Uterus (tissue), 4 donors: ENCODE results near the gene HSPA1L. TPM values are rescaled to one million over a fixed set of nuclear protein-coding genes. Genes with fewer than 3 reads are reported as not detected.

Experiments
- DNase-seq, 2 donors: peaks; one replicate each; pipeline ENCODE4 v3.0.0-alpha.2; 2019 to 2020
- H3K27ac ChIP-seq, 2 donors: fragments of 200-600 bp; sonication (generic); 1 replicate in 1 of 2; 2 replicates in 1 of 2; pipeline ENCODE4 v1.5.1; 2016 to 2018
- H3K27me3 ChIP-seq, 2 donors: fragments of 200-600 bp; sonication (generic); one replicate each; pipeline ENCODE4 v1.5.1; 2018 to 2019; ENCODE audit warnings: control low read depth in 1 of 2
- H3K36me3 ChIP-seq, 2 donors: fragments of 200-600 bp; sonication (generic); one replicate each; pipeline ENCODE4 v1.5.1; 2019; ENCODE audit warnings: control low read depth in 1 of 2
- H3K4me1 ChIP-seq, 2 donors: fragments of 200-600 bp; sonication (generic); one replicate each; pipeline ENCODE4 v1.5.1; 2018 to 2019; ENCODE audit warnings: control low read depth in 1 of 2
- H3K4me3 ChIP-seq, 2 donors: fragments of 200-600 bp; sonication (generic); 1 replicate in 1 of 2; 2 replicates in 1 of 2; pipeline ENCODE4 v1.5.1; 2018 to 2019; ENCODE audit warnings: mild to moderate bottlenecking in 1 of 2
- H3K9me3 ChIP-seq, 2 donors: fragments of 200-600 bp; sonication (generic); one replicate each; pipeline ENCODE4 v1.5.1; 2019; ENCODE audit warnings: control low read depth in 1 of 2
- POLR2A ChIP-seq, 2 donors: fragments of 450-650 bp; IDR thresholded peaks; one replicate each; pipeline ENCODE4 v1.6.1; 2016; ENCODE audit warnings: antibody characterized with exemption in 2 of 2, mild to moderate bottlenecking in 1 of 2, moderate library complexity in 1 of 2
- intact Hi-C: fragments of 100-400 bp; cut with DNase I; formaldehyde crosslinking; loops from one replicate; pipeline ENCODE4 v1.15.1; 2023; ENCODE audit warnings: low total_unique reads
- total RNA-seq, 4 donors: library from RNA; depleted of rRNA in 3 of 4; stranded (reverse); fragments of >200 nt in 3 of 4; gene quantifications; one replicate each; pipeline versions ENCODE4 v1.1.0 to v1.2.4, GENCODE V29; 2014 to 2023
- TF ChIP-seq, protein P1 (sequence below), 4 experiments: fragments of 200-600 bp in 2 of 4; fragments of 450-650 bp in 2 of 4; sonication (generic) in 2 of 4; IDR thresholded peaks; one replicate each; pipeline ENCODE4 v1.5.1; 2016 to 2019; ENCODE audit warnings: antibody characterized with exemption in 4 of 4, mild to moderate bottlenecking in 2 of 4, moderate library complexity in 1 of 4
- donor health status: DM: yes; HTN: yes; CAD: no.

HSPA1L gene
- total RNA-seq, 4 donors from 2014 or later: 0.59 to 4.6 (median 2.3) TPM

DNA sequence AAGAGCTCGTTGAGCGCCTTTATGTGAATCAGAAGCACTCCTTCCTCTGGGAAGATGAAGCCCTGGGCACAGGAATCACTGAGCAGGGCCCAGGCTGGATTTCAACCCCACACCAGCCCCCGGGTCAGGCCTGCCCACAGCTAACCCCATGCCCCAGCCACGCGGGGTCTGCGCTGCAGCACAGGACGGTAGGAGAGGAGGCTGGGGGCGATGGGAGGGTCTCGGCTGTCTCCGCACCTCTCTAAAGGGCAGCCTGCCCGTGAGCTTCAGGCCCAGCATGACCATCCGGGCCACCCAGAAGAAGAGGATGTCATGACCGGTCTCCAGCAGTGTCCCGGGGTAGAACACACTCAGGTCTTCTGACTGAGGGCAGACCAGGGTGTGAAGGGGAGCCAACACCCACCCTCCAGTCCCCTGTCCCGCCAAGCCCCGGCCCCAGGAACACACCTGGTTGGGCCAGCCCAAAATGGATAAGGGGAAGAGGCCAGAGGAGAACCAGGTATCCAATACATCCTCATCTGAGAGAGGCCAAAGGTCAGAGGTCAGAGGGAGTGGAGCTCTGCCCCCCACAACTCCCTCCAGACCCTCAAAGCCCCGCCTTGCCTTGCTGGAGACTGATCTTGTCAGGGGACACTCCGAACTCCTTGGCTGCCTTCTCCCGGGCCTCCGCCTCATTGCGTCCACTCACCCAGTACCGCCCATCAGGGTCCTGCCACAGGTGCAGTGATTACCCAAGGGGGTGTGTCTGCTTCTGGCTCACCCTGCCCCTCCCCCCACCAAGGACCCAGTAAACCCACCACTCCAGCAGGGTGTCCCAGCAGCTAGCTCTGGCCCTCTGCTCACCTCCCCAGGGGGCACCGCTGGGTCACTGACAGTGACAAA is 33.6 kb downstream of the HSPA1L start:
- no peaks in the 10 kb centered on the region for H3K36me3 ChIP-seq
- intact Hi-C loops: no loop called here

DNA sequence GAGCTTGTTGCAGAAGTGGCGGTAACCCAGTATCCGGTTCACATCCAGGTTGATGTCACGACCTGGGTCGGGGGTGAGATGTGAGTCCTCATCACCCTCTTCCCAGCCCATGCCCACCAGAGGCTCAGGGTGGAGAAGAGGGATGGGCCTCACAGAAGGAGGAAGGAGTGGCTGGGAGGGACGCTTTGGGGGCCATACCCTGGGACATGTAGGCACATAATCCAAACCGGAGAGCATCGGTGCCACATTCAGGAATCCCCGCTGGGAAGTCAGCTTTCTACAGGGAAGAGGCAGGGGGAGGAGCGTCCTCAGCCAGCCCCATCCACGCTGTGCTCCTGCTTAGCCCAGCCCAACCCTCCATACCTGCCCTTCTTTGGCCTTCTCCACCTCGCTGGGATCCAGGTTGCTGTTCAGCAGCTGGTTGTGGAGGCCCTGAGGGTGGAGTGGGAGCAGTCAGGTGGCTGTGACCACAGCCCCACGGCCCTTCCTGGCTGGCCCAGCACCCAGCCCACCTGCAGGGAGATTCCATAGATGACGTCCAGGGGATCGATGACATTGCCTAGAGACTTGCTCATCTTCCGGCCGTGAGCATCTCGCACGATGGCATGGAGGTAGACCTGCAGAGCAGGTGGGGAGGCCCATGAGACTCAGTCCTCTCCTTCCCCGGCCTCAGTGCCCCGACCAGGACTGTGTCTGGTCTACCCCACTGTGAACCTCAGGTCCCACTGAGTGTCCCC is 34.4 kb downstream of the HSPA1L start:
- intact Hi-C loops: no loop called here
- Histone ChIP-seq H3K4me3 (no peak overlapping the region), H3K27me3 (no peaks in the 10 kb centered on the region), H3K4me1 (peaks cover 5 to 8% of the 10 kb centered on the region in 2 donors), H3K36me3 (no peaks in the 10 kb centered on the region), H3K27ac (no peak overlapping the region), H3K9me3 (no peaks in the 10 kb centered on the region)
- no peak for DNase-seq
- TF ChIP-seq, protein P1, sequence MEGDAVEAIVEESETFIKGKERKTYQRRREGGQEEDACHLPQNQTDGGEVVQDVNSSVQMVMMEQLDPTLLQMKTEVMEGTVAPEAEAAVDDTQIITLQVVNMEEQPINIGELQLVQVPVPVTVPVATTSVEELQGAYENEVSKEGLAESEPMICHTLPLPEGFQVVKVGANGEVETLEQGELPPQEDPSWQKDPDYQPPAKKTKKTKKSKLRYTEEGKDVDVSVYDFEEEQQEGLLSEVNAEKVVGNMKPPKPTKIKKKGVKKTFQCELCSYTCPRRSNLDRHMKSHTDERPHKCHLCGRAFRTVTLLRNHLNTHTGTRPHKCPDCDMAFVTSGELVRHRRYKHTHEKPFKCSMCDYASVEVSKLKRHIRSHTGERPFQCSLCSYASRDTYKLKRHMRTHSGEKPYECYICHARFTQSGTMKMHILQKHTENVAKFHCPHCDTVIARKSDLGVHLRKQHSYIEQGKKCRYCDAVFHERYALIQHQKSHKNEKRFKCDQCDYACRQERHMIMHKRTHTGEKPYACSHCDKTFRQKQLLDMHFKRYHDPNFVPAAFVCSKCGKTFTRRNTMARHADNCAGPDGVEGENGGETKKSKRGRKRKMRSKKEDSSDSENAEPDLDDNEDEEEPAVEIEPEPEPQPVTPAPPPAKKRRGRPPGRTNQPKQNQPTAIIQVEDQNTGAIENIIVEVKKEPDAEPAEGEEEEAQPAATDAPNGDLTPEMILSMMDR (IDR thresholded peaks at IDR 0.05): no peak
- TF ChIP-seq POLR2A (IDR thresholded peaks at IDR 0.05): no peak

More for the DNA sequence above, 33.6 kb downstream of the HSPA1L start:
- Histone ChIP-seq H3K27ac (no peak overlapping the region), H3K9me3 (no peaks in the 10 kb centered on the region), H3K4me3 (no peak overlapping the region), H3K4me1 (peaks cover 5 to 7% of the 10 kb centered on the region in 2 donors), H3K27me3 (no peaks in the 10 kb centered on the region)
- no peak for DNase-seq
- TF ChIP-seq POLR2A (IDR thresholded peaks at IDR 0.05): no peak
- TF ChIP-seq, protein P1 (IDR thresholded peaks at IDR 0.05): no peak

DNA sequence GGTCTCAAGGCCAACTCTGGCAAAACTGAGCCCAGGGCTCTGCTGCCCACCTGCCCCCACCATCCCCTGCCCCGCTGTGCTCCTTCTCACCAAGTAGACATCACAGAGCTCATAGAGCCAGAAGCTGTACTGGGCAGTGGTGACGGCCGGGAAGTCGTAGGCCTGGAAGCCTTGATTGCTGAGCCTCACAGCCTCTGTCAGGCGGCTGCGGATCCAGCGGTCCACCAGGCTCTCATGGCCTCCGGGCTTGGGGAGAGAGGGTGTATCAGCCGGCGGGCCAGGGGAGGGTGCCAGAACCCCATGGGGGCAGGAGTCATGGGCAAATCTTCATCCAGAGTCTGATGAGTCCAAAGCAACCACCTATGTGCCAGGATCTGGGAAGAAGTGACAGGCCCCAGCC is 35.2 kb downstream of the HSPA1L start:
- Histone ChIP-seq H3K27ac (no peak overlapping the region), H3K4me3 (no peak overlapping the region), H3K27me3 (no peaks in the 10 kb centered on the region), H3K4me1 (peaks cover 5 to 8% of the 10 kb centered on the region in 2 donors), H3K9me3 (no peaks in the 10 kb centered on the region), H3K36me3 (no peaks in the 10 kb centered on the region)
- DNase-seq: no peak
- intact Hi-C loops: no loop called here
- TF ChIP-seq, protein P1 (IDR thresholded peaks at IDR 0.05): no peak
- TF ChIP-seq POLR2A (IDR thresholded peaks at IDR 0.05): no peak

DNA sequence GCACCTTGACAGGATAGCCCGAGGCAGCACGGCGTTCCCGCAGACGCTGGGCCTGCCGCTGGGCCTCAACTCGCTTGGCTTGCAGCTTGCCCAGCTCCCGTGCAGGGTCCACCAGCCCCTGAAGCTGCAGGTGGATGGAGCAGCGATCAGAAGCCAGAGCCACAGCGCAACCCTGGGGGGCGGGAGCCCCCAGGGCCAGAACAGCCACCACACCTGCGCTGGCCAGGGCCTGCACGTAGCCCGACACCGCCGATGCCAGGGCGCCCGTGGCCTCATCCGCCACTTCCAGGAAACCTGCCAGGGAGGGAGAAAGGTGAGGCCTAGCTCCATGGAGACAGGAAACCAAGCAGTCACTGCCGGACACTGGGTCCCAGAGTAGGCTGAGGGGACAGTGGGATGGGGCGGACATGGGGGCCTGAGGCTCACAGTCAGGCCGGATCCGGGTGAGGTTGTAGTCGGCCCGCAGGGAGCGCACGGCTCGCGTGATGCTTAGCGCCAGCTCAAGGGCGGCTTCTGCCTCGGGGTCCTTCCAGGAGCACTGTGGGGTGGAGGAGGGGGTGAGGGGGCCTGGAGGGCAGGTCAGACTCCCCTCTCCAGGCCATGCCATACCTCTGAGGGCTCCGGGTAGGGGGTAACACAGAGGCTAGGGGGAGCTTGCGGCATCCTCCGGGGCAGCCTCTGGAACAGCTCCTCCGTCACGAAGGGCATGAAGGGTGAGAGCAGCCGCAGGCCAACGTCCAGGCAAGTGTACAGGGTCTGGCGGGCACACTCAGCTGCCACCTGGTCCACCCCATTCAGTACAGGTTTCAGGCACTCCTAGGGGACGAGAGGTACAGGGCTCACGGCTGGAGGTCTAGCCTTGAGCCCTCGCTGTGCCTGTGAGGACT is 35.8 kb downstream of the HSPA1L start:
- no peaks in the 10 kb centered on the region for H3K27me3 ChIP-seq
- TF ChIP-seq POLR2A (IDR thresholded peaks at IDR 0.05): no peak
- TF ChIP-seq, protein P1 (IDR thresholded peaks at IDR 0.05): no peak
- intact Hi-C loops: no loop called here

More for the DNA sequence above, 35.8 kb downstream of the HSPA1L start:
- H3K4me3 ChIP-seq: no peak overlapping the region
- H3K36me3 ChIP-seq: no peaks in the 10 kb centered on the region
- DNase-seq: no peak
- no peaks in the 10 kb centered on the region for H3K9me3 ChIP-seq
- H3K27ac ChIP-seq: no peak overlapping the region
- H3K4me1 ChIP-seq: peaks cover 5 to 8% of the 10 kb centered on the region in 2 donors
